Retinal pigment epithelial cell (primary cell): ENCODE data around the gene MTREX.
A peak's percentile ranks its signal among the peaks of the same experiment; 100 is the strongest.

Experiments used
- DNase-seq: peaks from one replicate; pipeline ENCODE4 v3.0.0-alpha.2; 2010; ENCODE audit warnings: low read depth
- H3K4me3 ChIP-seq: 2 replicates; pipeline ENCODE4 v1.5.1; 2011; ENCODE audit warnings: mild to moderate bottlenecking, low read length, control low read depth, moderate library complexity
- CTCF ChIP-seq: conservative IDR thresholded peaks from 2 replicates; pipeline ENCODE4 v1.5.1; 2011; ENCODE audit warnings: low read depth, low read length, control low read depth, inconsistent platforms

Gene MTREX

DNA sequence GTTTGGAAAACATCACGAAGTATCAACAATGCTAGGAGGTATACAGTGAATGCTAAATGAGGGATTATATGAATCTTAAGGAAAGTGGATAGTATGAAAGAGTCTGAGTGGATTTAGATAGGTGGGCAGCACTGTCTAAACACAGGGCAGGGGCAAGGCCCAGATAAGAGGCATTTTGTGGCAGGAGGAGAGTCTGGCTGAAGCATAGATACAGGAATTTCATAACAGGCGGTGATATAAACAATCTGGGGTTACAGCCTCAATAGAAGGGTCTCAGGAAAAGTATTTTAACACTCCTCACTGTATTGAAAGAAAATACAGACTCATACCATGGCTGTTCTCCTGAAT, 130.0 kb downstream of the MTREX start:
- no peak overlapping the region for H3K4me3 ChIP-seq
- DNase-seq: no peak
- TF ChIP-seq CTCF: no peak

GRCh38 chr5:55438998-55439397, 131.2 kb downstream of the MTREX start:
- no peak overlapping the region for H3K4me3 ChIP-seq
- DNase-seq: peak; percentile 41
- no peak for TF ChIP-seq CTCF

GRCh38 chr5:55440188-55440646, 132.4 kb downstream of the MTREX start:
- no peak overlapping the region for H3K4me3 ChIP-seq
- TF ChIP-seq CTCF: no peak
- no peak for DNase-seq

DNA sequence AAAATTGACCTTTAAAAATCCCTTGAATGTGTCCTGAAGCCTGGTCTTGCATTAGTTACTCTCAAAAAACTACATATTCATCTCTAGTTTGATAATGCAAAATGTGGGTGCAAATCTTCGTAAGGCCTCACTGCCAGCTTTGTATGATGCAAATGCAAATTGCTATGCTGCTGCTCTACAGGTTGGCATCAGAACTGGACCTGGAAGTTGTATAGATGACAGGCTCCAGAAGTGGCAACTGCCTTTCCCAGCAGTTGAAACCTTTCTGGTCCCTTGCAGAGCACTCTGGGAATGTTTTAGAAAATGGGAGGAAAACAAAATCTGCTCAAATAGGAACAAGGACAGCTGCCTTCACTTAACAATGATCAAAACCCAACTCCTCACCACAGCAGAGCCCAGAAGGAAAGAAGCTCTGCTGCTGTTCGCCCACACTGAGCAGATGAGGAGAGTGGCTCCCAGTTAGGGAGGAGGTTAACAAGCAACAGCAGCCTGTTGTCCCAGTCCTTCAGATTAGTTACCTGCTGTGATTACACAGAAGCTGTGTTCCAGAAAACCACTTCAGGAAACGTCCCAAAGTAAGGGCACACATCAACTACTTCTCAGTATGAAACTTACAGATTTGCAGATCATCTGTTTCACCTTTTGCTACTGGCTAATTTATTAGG, 133.4 kb downstream of the MTREX start:
- DNase-seq: no peak
- no peak for TF ChIP-seq CTCF
- H3K4me3 ChIP-seq: no peak overlapping the region

GRCh38 chr5:55441954-55442353, 134.2 kb downstream of the MTREX start:
- no peak for DNase-seq
- TF ChIP-seq CTCF: no peak
- no peak overlapping the region for H3K4me3 ChIP-seq

DNA sequence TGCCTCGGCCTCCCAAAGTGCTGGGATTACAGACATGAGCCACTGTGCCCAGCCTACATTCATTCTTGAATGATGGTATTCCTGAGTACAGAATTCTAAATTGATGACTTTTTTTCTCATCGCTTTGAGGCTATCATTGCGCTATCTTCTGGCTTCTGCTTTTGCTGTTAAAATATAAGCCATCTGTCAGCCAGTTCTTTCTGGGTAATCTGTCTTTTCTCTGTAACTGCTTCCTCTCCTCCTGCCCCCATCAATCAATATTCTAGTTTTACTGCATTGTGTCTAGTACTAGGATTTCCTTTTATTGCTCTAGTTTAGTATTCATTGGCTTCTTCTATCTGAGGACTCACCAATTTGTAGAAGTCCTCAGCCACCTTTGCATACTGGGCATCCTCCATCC, 138.0 kb downstream of the MTREX start:
- TF ChIP-seq CTCF: no peak
- no peak for DNase-seq
- no peak overlapping the region for H3K4me3 ChIP-seq

DNA sequence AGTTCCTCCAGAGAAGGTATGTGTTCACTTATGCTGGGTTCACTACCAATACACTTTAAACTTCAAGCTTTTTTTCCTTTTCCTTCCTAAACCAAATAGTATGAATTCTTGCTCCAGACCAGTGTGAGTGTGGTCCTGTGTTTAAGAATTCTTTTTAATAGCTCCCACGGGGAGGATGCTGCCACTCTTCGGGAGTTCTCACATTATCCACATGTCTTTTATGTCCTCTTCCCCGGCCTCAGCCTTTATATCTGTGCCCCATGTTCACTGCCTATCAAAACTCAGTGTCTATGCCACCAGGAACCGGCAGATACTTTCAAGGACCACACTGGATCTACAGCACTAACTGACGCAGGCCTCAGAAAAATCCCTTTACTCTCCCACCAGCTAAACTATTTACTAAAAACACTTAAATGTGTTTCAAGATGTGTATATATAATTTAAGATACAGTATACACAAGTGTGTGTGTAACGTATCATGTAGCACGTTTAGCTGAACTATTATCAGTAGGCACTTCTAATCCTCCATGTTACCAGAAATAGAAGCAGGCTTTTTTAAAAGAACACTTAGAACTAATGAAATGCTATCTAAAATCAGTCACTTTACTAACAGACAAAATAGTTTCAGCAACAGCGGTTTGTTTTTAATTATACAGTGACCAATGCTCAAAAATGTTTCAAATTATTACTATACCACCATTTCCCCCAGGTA, 139.0 kb downstream of the MTREX start:
- no peak overlapping the region for H3K4me3 ChIP-seq
- no peak for DNase-seq
- no peak for TF ChIP-seq CTCF
